Choroid plexus epithelial cell (primary cell): ENCODE results near the gene ANKRD10.

Experiments used
- DNase-seq: peaks from one replicate; pipeline ENCODE4 v3.0.0-alpha.2; 2010; ENCODE audit warnings: low read depth
- H3K4me3 ChIP-seq: 2 replicates; pipeline ENCODE4 v1.5.1; 2011; ENCODE audit warnings: low read depth, mild to moderate bottlenecking, control low read depth, low read length, moderate library complexity
- TF ChIP-seq, protein P1 (sequence below): conservative IDR thresholded peaks from 2 replicates; pipeline ENCODE4 v1.5.1; 2011; ENCODE audit warnings: low read depth, mild to moderate bottlenecking, control low read depth, inconsistent platforms, low read length, moderate library complexity

ANKRD10 gene

DNA sequence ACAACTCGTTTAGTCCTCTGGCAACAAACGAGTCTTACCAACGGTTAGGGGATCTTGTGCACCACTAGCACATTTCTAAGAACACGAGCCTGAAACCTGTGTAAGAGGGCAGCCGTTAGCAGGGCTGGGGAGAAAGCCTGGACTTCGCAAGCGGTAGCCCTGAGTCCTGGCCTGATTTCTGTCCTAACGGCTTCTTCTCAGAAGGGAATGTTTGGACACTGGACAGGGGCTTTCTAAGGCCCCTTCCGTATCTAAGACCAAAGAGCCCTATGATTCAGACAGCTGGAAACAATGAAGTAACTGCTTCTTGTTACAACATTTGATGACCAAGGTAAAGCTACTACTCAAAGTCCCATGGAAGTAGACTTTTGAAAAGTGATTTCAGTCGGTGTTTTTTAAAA is 2.2 kb downstream of the ANKRD10 start:
- TF ChIP-seq, protein P1, sequence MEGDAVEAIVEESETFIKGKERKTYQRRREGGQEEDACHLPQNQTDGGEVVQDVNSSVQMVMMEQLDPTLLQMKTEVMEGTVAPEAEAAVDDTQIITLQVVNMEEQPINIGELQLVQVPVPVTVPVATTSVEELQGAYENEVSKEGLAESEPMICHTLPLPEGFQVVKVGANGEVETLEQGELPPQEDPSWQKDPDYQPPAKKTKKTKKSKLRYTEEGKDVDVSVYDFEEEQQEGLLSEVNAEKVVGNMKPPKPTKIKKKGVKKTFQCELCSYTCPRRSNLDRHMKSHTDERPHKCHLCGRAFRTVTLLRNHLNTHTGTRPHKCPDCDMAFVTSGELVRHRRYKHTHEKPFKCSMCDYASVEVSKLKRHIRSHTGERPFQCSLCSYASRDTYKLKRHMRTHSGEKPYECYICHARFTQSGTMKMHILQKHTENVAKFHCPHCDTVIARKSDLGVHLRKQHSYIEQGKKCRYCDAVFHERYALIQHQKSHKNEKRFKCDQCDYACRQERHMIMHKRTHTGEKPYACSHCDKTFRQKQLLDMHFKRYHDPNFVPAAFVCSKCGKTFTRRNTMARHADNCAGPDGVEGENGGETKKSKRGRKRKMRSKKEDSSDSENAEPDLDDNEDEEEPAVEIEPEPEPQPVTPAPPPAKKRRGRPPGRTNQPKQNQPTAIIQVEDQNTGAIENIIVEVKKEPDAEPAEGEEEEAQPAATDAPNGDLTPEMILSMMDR: no peak
- peak; percentile 78 for DNase-seq
- H3K4me3 ChIP-seq: peak overlapping the region; percentile 94

DNA sequence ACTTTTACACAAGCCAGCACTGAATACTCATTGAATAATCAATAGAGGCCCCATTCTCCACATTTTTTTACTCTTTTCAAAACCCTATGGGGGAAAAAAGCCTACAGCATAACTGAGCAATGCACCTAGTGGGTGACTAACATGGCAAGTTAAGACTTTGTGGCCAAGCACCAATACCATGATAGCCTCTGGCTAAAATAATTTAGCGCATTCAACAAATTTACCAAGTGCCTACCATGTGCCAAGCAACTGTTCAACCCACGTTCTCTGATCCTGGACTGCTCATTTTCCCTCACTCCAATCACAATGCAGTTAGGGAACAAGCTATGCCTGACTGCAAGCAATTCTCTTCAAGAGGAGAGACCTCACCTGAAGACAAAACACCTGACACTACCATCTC is 3.0 kb downstream of the ANKRD10 start:
- no peak overlapping the region for H3K4me3 ChIP-seq
- DNase-seq: no peak
- TF ChIP-seq, protein P1: no peak

DNA sequence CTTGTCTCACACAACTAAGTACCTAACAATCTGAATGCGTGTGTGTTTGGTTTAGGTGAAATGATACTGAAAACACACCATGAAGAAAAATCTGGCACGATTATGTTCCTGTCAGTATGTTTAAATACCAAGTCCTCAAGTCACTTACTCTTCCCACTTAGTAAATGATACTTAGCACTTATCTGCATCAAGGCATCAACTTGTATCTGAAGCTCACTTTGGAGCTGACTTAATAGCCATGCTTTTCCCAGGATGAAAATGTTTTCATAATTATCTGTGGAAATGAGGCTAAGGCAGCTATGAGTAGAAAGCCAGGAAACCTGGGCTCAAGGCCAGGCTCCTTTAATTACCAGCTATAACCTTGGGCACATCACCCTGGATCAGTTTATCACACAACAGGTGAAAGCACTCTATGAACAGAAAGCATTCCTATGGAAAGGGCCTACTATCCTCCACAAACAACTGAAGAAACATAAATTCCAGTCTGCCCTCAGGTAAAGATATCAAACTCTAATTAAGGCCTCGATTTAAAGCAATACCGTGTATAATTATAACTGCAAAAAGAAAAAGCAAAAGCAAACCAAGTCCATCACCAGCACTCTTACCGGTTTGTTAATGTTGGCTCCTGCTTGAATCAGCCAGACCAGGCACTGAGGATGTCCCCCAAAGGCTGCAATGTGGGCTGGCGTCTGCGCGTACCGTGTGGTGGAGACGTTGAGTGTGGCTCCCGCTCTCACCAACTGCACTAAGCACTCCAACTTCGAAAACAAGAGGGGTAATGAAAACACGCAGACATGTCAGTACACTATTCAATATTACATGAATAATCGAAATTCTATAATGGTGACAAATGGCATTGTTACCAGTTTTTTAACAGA is 4.6 kb downstream of the ANKRD10 start:
- no peak for DNase-seq
- TF ChIP-seq, protein P1: no peak
- no peak overlapping the region for H3K4me3 ChIP-seq

DNA sequence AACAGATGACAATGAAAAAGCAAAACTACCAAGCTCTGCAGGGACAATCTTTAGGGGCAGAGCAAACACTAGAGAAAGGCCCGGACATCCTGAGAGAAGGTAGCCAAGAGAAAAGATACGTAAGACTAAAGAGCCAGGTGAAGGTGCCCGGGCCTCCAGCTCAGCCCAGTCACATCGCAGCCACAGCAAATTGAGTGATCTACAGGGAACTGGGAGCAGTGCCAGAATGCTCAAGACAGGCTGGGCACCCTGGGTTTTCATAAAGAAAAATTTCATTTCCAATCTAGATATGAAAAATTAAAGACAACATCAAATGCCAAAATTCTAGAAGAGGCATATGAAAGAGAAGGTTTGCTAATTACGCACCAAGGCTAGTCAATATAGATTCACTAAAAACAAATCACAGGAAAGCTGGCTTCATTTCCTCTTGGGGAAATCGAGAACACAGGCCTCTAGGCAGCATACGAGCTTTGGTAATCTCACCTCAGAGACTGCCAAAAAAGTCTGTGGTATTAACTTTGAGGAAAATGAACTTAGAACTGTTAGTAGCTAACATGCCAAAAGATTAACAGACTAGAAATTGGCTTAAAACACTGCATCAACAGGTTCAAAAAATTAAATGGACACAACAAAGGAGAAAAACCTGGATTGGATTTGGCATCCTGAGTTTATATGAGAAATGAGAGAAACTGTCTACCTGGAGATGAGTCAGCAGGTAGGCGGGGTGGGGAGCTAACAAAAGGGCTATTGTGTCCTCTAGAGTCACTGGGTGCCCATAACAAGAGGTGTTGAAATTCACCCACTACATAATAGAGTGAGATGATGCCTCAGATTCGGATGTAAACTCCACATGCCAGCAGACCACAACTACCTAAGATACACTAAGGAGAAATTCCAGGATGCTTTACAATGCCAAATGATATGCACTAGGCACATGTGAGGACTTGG is 6.6 kb downstream of the ANKRD10 start:
- no peak overlapping the region for H3K4me3 ChIP-seq
- TF ChIP-seq, protein P1: no peak
- DNase-seq: peak; percentile 23

DNA sequence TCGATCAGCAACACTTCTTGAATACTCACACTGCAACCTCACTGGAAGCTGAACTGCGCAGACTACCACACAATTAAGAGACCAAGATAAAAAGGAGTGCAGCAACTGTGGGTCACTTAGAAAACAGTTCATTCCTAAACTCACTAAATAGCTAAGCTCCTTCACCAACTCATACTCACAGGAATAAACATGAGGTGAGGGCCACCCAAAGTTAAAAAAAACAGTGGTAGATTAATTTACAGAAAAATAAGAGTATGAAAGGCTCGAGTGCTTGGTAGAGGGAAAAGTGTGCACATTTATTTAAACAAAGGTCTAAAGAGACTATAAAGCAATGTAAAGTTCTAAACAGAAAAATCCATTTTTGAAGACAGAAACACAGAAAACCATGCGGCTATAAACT is 7.6 kb downstream of the ANKRD10 start:
- TF ChIP-seq, protein P1: no peak
- no peak overlapping the region for H3K4me3 ChIP-seq
- no peak for DNase-seq

DNA sequence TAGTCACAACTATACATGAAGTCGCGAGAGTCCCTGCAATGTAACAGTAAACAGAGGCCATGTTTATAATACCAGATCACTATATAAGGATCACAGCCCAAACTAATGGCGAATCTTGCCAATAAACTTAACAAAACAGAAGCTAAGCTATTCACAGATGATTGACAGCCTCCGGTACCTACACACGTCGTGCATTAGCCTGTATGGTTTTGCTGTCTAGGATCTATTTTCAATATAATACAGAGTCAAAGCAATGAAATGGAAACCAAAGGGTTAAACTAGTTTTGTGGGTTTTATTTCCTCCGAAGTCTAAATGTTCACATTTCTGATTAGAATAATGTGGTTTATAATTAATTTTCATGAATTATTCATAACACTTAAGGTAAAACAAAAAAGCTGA is 10.1 kb downstream of the ANKRD10 start:
- TF ChIP-seq, protein P1: no peak
- no peak overlapping the region for H3K4me3 ChIP-seq
- no peak for DNase-seq
